GM19455 (cell line): ENCODE measurements around the gene CR2.
"Not testable (repeated sequence)": the region's sequence is repeated elsewhere in the genome, so short reads cannot be mapped to it uniquely, and the experiment has no call there.

Experiments
- ATAC-seq: cut with Tn5 transposase; IDR thresholded peaks from one replicate; pipeline ENCODE4 v1.9.1; 2021; ENCODE audit not compliant: unreplicated experiment

Gene CR2

GRCh38 chr1:207503950-207504349, 49.8 kb downstream of the CR2 start:
- no peak for ATAC-seq

- no peak for ATAC-seq
Observed at GRCh38 chr1:207504438-207504837, 50.3 kb downstream of the CR2 start.

GRCh38 chr1:207510444-207510843, 56.3 kb downstream of the CR2 start:
- no peak for ATAC-seq

GRCh38 chr1:207514890-207515289, 60.8 kb downstream of the CR2 start:
- ATAC-seq: no peak

- no peak for ATAC-seq
Observed at GRCh38 chr1:207516729-207517128, 62.6 kb downstream of the CR2 start.

GRCh38 chr1:207518608-207519236, 64.6 kb downstream of the CR2 start:
- ATAC-seq: no peak

- ATAC-seq: no peak
Observed at GRCh38 chr1:207519505-207520399, 65.6 kb downstream of the CR2 start.

- ATAC-seq: not testable (repeated sequence)
Observed at GRCh38 chr1:207520400-207521345, 66.5 kb downstream of the CR2 start.

- ATAC-seq: not testable (repeated sequence)
Observed at GRCh38 chr1:207525239-207525638, 71.1 kb downstream of the CR2 start.

- not testable (repeated sequence) for ATAC-seq
Observed at GRCh38 chr1:207528401-207528800, 74.3 kb downstream of the CR2 start.

- ATAC-seq: not testable (repeated sequence)
Observed at GRCh38 chr1:207536263-207536662, 82.1 kb downstream of the CR2 start.
